Suppressor macrophage treated with lipopolysaccharide for 1 hour (primary cell): Measurements from ENCODE around the gene KMT2B.
A peak's percentile ranks its signal among the peaks of the same experiment; 100 is the strongest.
"Not testable (repeated sequence)": the region's sequence is repeated elsewhere in the genome, so short reads cannot be mapped to it uniquely, and the experiment has no call there.

Source experiments
- DNase-seq, 3 donors: peaks; one replicate each; pipeline ENCODE4 v3.0.0-alpha.2; 2020 to 2022

KMT2B gene

DNA sequence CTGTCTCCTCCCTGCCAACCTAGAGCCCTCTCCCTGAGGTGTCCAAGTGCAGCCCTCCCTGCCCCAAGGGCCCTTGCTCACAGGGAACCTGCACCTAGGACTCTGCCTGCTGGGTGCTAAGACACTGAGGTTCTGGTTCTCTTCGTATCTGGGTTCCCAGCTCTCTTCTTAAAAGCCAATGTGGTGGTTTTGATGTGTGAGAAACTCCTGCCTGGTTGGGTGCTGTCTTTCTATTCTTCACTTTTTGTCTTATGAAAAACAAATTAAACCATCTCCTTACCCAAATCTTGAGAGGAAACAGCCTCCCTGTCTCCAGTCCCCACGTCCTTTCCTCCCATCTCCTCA lies 4.3 kb upstream of the KMT2B start:
- no peak for DNase-seq

DNA sequence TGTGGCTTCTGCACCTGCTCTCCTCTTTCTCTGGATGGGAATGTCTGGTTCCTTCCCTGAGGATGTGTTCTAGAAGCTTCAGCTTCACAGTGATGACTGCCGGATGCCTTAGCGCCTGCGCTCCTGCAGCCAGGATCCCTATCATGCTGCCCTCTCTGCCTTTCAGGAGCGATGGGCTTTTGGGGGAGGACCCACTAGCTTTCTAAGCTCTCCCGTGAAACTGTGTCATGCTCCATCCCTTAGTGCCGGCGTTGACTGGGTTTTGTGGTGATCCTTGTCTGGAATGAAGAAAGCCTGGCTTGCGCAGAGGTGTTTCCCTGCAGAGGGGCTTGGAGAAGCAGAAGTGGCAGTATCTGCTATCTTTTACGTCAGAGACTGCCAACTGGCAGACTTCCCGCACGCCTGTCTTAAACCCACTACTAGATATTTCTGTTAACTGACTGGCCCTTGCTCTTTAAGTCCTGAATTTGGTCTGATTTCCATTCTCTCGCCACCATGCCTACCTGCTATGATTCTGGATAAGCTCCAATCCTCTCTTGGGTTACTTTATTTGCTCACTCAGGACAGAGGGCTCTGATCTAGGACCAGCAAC lies 3.8 kb upstream of the KMT2B start:
- no peak for DNase-seq

DNA sequence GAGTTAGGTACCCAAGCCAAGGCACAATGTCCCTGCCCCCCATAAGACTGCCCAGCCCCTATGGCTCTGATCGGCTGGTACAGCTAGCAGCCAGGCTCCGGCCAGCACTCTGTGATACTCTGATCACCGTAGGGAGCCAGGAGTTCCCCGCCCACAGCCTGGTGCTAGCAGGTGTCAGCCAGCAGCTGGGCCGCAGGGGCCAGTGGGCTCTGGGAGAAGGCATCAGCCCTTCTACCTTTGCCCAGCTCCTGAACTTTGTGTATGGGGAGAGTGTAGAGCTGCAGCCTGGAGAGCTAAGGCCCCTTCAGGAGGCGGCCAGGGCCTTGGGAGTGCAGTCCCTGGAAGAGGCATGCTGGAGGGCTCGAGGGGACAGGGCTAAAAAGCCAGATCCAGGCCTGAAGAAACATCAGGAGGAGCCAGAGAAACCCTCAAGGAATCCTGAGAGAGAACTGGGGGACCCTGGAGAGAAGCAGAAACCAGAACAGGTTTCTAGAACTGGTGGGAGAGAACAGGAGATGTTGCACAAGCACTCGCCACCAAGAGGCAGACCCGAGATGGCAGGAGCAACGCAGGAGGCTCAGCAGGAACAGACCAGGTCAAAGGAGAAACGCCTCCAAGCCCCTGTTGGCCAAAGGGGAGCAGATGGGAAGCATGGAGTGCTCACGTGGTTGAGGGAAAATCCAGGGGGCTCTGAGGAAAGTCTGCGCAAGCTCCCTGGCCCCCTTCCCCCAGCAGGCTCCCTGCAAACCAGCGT lies 3.0 kb upstream of the KMT2B start:
- no peak for DNase-seq

- no peak for DNase-seq
Measured at GRCh38 chr19:35715355-35715809, 2.4 kb upstream of the KMT2B start.

DNA sequence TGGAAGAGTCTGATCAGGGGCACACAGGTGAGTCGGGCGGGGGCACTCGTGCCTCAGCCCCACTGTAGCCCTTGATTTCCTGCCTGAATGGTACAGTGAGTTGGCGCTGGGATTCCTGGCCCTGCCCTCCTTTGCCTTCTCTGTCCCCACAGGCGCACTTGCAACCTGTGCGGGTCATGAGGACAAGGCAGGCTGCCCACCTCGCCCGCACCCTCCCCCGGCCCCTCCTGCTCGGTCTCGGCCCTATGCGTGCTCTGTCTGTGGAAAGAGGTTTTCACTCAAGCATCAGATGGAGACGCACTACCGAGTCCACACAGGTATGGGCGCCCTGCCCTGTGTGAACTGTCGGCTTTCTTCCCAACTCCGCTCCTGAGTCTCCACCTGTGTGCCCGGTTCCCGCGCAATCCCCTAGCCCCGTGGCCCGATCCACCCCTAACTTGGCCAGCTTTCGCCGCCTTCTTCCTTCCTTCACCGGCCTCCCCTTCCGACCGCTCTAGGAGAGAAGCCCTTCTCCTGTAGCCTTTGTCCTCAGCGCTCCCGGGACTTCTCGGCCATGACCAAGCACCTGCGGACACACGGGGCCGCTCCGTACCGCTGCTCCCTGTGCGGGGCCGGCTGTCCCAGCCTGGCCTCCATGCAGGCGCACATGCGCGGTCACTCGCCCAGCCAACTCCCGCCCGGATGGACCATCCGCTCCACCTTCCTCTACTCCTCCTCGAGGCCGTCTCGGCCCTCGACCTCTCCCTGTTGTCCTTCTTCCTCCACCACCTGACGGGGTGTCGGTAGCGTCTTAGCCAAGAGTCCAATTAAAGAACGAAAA lies 1.6 kb upstream of the KMT2B start:
- no peak for DNase-seq

GRCh38 chr19:35716801-35717664 lies 770 bp upstream of the KMT2B start:
- peak; percentile 94 to 97 (median 96) for DNase-seq

DNA sequence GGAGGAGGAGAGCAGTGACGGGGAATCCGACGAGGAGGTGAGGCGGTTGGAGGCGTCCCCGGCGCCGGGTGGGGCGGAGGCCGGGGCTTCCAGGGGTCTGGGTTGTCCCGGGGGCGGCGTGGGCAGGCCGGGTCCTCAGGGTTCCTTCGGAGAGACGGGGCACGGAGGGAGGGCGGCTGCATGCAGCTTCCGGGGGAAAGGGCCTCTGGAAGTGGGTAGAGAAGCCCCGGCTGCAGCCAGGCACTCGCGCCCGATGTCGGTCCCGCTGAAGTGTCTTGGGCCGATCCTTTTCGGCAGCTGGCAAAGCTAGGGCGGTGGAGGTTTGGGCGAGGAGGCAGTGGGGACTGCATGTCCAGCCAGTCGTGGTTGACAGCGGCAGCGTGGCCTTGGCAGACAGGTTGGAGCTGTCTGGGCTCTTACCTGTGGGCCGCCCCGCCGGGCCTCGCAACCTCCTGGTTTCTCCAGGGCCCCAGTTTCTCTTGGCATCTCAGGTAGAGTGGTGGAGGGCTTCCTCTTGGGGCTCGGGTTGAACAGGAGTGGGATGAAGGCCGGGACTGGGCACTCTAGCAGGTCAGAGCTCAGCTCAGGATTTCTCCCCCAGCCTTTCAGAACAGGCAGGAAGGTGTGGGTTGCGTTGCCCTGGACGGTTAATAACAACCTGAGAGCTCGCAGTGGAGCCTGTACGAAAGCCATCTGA lies 690 bp downstream of the KMT2B start:
- peak; percentile 29 to 58 (median 29) for DNase-seq

GRCh38 chr19:35719402-35720162 lies 1.8 kb downstream of the KMT2B start:
- DNase-seq = no peak

DNA sequence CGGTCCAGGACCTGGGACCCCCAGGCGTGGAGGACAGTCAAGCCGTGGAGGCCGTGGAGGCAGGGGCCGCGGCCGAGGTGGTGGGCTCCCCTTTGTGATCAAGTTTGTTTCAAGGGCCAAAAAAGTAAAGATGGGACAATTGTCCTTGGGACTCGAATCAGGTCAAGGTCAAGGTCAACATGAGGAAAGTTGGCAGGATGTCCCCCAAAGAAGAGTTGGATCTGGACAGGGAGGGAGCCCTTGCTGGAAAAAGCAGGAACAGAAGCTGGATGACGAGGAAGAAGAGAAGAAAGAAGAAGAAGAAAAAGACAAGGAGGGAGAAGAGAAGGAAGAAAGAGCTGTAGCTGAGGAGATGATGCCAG lies 2.3 kb downstream of the KMT2B start:
- no peak for DNase-seq

- no peak for DNase-seq
Measured at GRCh38 chr19:35720648-35721047, 2.8 kb downstream of the KMT2B start.

- no peak for DNase-seq
Measured at GRCh38 chr19:35721374-35721773, 3.6 kb downstream of the KMT2B start.

- no peak for DNase-seq
Measured at GRCh38 chr19:35722461-35722860, 4.7 kb downstream of the KMT2B start.

- no peak for DNase-seq
Measured at GRCh38 chr19:35722897-35723296, 5.1 kb downstream of the KMT2B start.

GRCh38 chr19:35723671-35724070 lies 5.9 kb downstream of the KMT2B start:
- no peak for DNase-seq

DNA sequence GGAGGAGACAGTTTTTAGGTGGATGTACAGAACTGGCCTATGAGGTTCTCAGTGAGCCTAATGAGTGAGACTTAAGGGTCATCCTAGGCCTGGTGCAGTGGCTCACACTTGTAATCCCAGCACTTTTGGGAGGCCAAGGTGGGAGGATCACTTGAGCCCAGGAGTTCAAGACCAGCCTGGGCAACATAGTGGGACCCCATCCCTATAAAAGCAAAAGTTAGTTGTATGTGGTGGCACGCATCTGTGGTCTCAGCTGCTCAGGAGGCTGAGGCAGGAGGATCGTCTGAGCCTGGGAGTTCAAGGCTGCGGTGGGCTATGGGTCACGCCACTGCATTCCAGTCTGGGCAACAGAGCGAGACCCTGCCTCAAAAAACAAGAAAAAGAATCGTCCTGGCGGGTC lies 6.3 kb downstream of the KMT2B start:
- not testable (repeated sequence) for DNase-seq

DNA sequence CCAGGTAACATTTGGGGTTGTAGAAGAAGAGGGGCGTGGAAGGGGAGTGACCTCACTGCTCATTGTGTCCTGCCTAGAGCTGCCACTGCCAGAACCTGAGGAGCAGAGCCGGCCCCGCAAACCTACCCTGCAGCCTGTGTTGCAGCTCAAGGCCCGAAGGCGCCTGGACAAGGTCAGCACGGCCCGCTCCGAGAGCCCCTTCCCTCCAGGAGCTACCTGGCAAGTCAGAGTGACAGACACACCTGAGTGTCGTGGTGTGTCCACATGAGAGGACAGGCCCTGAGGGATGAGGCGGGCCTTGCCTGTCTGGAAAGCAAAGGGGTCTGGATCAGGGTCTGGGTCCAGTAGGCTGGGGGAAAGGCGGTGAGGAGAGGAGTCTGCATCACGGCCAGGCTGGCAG lies 6.8 kb downstream of the KMT2B start:
- no peak for DNase-seq

GRCh38 chr19:35725216-35725861 lies 7.5 kb downstream of the KMT2B start:
- no peak for DNase-seq

- DNase-seq = no peak
Measured at GRCh38 chr19:35727053-35727955, 9.5 kb downstream of the KMT2B start.

GRCh38 chr19:35727956-35728706 lies 10.3 kb downstream of the KMT2B start:
- no peak for DNase-seq
